ENCODE measurements around the gene GABRB1.

DNA sequence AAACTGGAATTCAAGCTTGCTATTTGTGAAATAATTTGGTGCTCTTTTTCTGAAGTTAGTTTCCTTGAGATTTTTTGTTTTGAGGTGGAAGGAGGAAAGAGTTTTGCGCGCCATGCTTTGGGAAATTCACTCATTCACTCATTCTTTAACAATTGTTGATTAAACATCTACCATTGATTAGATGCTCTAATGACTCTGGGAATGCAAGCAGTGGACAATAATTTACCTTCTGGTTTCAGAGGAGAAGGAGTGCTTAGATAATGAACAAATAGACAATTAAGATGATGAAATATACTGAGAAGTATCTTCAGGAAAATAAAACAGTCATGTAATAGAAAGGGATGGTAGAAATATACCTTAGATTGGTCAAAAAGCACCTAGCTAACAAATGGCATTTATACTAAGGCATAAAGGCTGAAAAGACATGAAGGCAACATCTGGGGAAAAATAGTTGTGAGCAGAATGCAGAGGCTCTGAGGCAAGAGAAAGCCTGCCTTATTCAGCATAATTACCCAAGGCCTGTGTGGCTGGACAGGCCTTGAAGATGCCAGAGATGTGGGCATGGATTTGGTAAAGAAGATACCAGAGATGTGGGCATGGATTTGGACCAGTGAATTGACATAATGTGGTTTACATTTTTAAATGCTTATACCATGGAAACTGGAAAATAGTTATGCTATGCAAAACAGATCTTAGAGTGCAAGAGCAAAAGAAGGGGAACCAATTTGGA lies 434.9 kb downstream of the GABRB1 start:
- TF ChIP-seq, protein P1, sequence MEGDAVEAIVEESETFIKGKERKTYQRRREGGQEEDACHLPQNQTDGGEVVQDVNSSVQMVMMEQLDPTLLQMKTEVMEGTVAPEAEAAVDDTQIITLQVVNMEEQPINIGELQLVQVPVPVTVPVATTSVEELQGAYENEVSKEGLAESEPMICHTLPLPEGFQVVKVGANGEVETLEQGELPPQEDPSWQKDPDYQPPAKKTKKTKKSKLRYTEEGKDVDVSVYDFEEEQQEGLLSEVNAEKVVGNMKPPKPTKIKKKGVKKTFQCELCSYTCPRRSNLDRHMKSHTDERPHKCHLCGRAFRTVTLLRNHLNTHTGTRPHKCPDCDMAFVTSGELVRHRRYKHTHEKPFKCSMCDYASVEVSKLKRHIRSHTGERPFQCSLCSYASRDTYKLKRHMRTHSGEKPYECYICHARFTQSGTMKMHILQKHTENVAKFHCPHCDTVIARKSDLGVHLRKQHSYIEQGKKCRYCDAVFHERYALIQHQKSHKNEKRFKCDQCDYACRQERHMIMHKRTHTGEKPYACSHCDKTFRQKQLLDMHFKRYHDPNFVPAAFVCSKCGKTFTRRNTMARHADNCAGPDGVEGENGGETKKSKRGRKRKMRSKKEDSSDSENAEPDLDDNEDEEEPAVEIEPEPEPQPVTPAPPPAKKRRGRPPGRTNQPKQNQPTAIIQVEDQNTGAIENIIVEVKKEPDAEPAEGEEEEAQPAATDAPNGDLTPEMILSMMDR (IDR thresholded peaks at IDR 0.05), result no peak
- TF ChIP-seq POLR2A (IDR thresholded peaks at IDR 0.05) (no peak), POLR2AphosphoS5 (IDR thresholded peaks at IDR 0.05) (no peak)
